Measurements from ENCODE around the gene KLHL29.

- TF ChIP-seq CTCF (IDR thresholded peaks at IDR 0.05) (no peak), POLR2A (IDR thresholded peaks at IDR 0.05) (no peak)
These were observed 2.9 kb downstream of the KLHL29 start for GRCh38 chr2:23387845-23388244.
